Effector memory CD4-positive, alpha-beta T cell (primary cell): ENCODE results near the gene GTPBP2.
"Not testable (repeated sequence)": the region's sequence is repeated elsewhere in the genome, so short reads cannot be mapped to it uniquely, and the experiment has no call there.

Experiments
- DNase-seq, 3 donors: peaks; one replicate each; pipeline ENCODE4 v3.0.0-alpha.2; 2020
- H3K27ac ChIP-seq: 2 replicates; pipeline ENCODE4 v1.7.0; 2013; ENCODE audit warnings: mild to moderate bottlenecking, low read length, moderate library complexity; ENCODE audit not compliant: insufficient read depth, poor library complexity, severe bottlenecking
- H3K27me3 ChIP-seq: replicated peaks from 2 replicates; pipeline ENCODE4 v1.7.0; 2013; ENCODE audit warnings: mild to moderate bottlenecking, low read length; ENCODE audit not compliant: insufficient read depth, control insufficient read depth, poor library complexity, severe bottlenecking
- H3K36me3 ChIP-seq: 2 replicates; pipeline ENCODE4 v1.7.0; 2013; ENCODE audit warnings: mild to moderate bottlenecking, low read length, moderate library complexity; ENCODE audit not compliant: control insufficient read depth, insufficient read depth
- H3K4me1 ChIP-seq: 2 replicates; pipeline ENCODE4 v1.7.0; 2013; ENCODE audit warnings: low read length, mild to moderate bottlenecking; ENCODE audit not compliant: control insufficient read depth, insufficient read depth, poor library complexity, severe bottlenecking
- H3K4me3 ChIP-seq: 2 replicates; pipeline ENCODE4 v1.7.0; 2013; ENCODE audit warnings: low read length, low read depth, mild to moderate bottlenecking; ENCODE audit not compliant: insufficient read depth, poor library complexity, severe bottlenecking
- H3K9me3 ChIP-seq: 2 replicates; pipeline ENCODE4 v1.7.0; 2013; ENCODE audit warnings: mild to moderate bottlenecking, low read length, moderate library complexity; ENCODE audit not compliant: control insufficient read depth

Gene GTPBP2

GRCh38 chr6:43657221-43657802 lies 28.2 kb upstream of the GTPBP2 start:
- Histone ChIP-seq H3K4me1 (no peaks in the 10 kb centered on the region), H3K36me3 (no peaks in the 10 kb centered on the region), H3K27ac (no peak overlapping the region), H3K27me3 (no peaks in the 10 kb centered on the region), H3K4me3 (no peak overlapping the region), H3K9me3 (no peaks in the 10 kb centered on the region)
- DNase-seq, result no peak

GRCh38 chr6:43652822-43653221 lies 23.8 kb upstream of the GTPBP2 start:
- H3K9me3 ChIP-seq, DNase-seq, H3K4me1 ChIP-seq, H3K36me3 ChIP-seq, H3K27me3 ChIP-seq, H3K4me3 ChIP-seq, H3K27ac ChIP-seq: not testable (repeated sequence)

GRCh38 chr6:43648248-43648647 lies 19.2 kb upstream of the GTPBP2 start:
- H3K9me3 ChIP-seq, result no peaks in the 10 kb centered on the region

GRCh38 chr6:43647613-43648012 lies 18.5 kb upstream of the GTPBP2 start:
- H3K27ac ChIP-seq, result no peak overlapping the region
- H3K9me3 ChIP-seq, result no peaks in the 10 kb centered on the region
- H3K4me3 ChIP-seq, result no peak overlapping the region
- H3K4me1 ChIP-seq, result peaks cover 3% of the 10 kb centered on the region
- no peaks in the 10 kb centered on the region for H3K27me3 ChIP-seq
- no peak for DNase-seq
- H3K36me3 ChIP-seq, result peaks cover 1% of the 10 kb centered on the region

More at GRCh38 chr6:43648248-43648647, 19.2 kb upstream of the GTPBP2 start:
- H3K27ac ChIP-seq, result no peak overlapping the region
- H3K27me3 ChIP-seq, result no peaks in the 10 kb centered on the region
- H3K36me3 ChIP-seq, result no peaks in the 10 kb centered on the region
- peaks cover 3% of the 10 kb centered on the region for H3K4me1 ChIP-seq
- no peak overlapping the region for H3K4me3 ChIP-seq
- DNase-seq, result no peak

GRCh38 chr6:43645613-43645964 lies 16.5 kb upstream of the GTPBP2 start:
- Histone ChIP-seq H3K9me3 (no peaks in the 10 kb centered on the region), H3K27ac (peak overlapping the region; percentile 22)

GRCh38 chr6:43644940-43645612 lies 16.0 kb upstream of the GTPBP2 start, which contains the start of gene RSPH9:
TSS of gene RSPH9 (plus strand) at chr6:43645036. CDS start at chr6:43645099, 63 bp downstream.
- DNase-seq, result peak; percentile 47 to 68 (median 59)
- Histone ChIP-seq H3K27me3 (no peaks in the 10 kb centered on the region), H3K9me3 (no peaks in the 10 kb centered on the region), H3K4me1 (peaks cover 3% of the 10 kb centered on the region), H3K27ac (peak within 1 kb of the TSS; percentile 37), H3K4me3 (peak within 1 kb of the TSS; percentile 39), H3K36me3 (peaks cover 18% of the 10 kb centered on the region)

More at GRCh38 chr6:43645613-43645964, 16.5 kb upstream of the GTPBP2 start:
- Histone ChIP-seq H3K36me3 (peaks cover 13% of the 10 kb centered on the region), H3K27me3 (no peaks in the 10 kb centered on the region), H3K4me1 (peaks cover 3% of the 10 kb centered on the region), H3K4me3 (peak overlapping the region; percentile 39)
- DNase-seq, result no peak

- peaks cover 20% of the 10 kb centered on the region for H3K4me1 ChIP-seq
- no peaks in the 10 kb centered on the region for H3K9me3 ChIP-seq
- no peak overlapping the region for H3K27ac ChIP-seq
- peaks cover 20% of the 10 kb centered on the region for H3K36me3 ChIP-seq
- H3K27me3 ChIP-seq, result no peaks in the 10 kb centered on the region
- no peak for DNase-seq
- H3K4me3 ChIP-seq, result no peak overlapping the region
Measured at GRCh38 chr6:43639984-43640800, 11.1 kb upstream of the GTPBP2 start.

GRCh38 chr6:43636308-43636659 lies 7.2 kb upstream of the GTPBP2 start:
- Histone ChIP-seq H3K27me3 (no peaks in the 10 kb centered on the region), H3K27ac (peak overlapping the region; percentile 75), H3K4me3 (peak overlapping the region; percentile 85), H3K9me3 (no peaks in the 10 kb centered on the region), H3K4me1 (peaks cover 25% of the 10 kb centered on the region), H3K36me3 (peaks cover 10% of the 10 kb centered on the region)
- no peak for DNase-seq

- H3K36me3 ChIP-seq, result peaks cover 7% of the 10 kb centered on the region
- peaks cover 25% of the 10 kb centered on the region for H3K4me1 ChIP-seq
- H3K27ac ChIP-seq, result peak within 1 kb of the TSS; percentile 75
- H3K27me3 ChIP-seq, result no peaks in the 10 kb centered on the region
- peak; percentile 72 to 79 (median 75) for DNase-seq
- H3K9me3 ChIP-seq, result no peaks in the 10 kb centered on the region
- peak within 1 kb of the TSS; percentile 85 for H3K4me3 ChIP-seq
Measured at GRCh38 chr6:43635387-43636307, 6.6 kb upstream of the GTPBP2 start, which contains the start of gene MAD2L1BP. TSS of gene MAD2L1BP (plus strand) at chr6:43635840. CDS start at chr6:43635876, 36 bp downstream.
